Smooth muscle cell of bladder (primary cell): Measurements from ENCODE around the gene SLC25A15. TPM values are rescaled to one million over a fixed set of nuclear protein-coding genes. Genes with fewer than 3 reads are reported as not detected.

ENCODE experiments used
- total RNA-seq: library from RNA; depleted of rRNA; stranded (reverse); fragments of >200 nt; gene quantifications from 2 replicates; pipeline ENCODE4 v1.2.3, GENCODE V29; 2014

The SLC25A15 gene
- 14.4 and 15.9 TPM in 2 replicates for total RNA-seq

GRCh38 chr13:40789275-40790153, at the start of gene SLC25A15:
TSS of gene SLC25A15 (plus strand) at chr13:40789611. CDS start at chr13:40793227, 3,616 bp downstream.

GRCh38 chr13:40770934-40771618, 18.3 kb upstream of the SLC25A15 start, which contains the start of gene MRPS31:
TSS of gene MRPS31 (minus strand) at chr13:40771190. CDS start at chr13:40771136, 54 bp downstream.

Other genes with a start within 250 kb of the SLC25A15 start
- gene FOXO1, start 123.0 kb upstream of the SLC25A15 start, total RNA-seq = 0.85 and 1.4 TPM in 2 replicates
- 14.1 and 14.4 TPM in 2 replicates for gene MRPS31, start 18.4 kb upstream of the SLC25A15 start, total RNA-seq
- gene ELF1, start 229.7 kb downstream of the SLC25A15 start, total RNA-seq = 19.3 and 27.2 TPM in 2 replicates